Hypothalamus (tissue), 51 donors: Measurements from ENCODE around the gene TMTC4.
A peak's percentile ranks its signal among the peaks of the same experiment; 100 is the strongest.

ENCODE experiments used
- DNase-seq, 51 donors: peaks; one replicate each; lab custom pipeline; 2025; lab: John Stamatoyannopoulos, UW

Gene TMTC4

GRCh38 chr13:100671389-100672182, 3.0 kb downstream of the TMTC4 start:
- DNase-seq = no peak

- DNase-seq = peak in 1 of 51 donors; percentile 22
Observed at GRCh38 chr13:100668408-100668807, 6.2 kb downstream of the TMTC4 start.

- DNase-seq = peak in 2 of 51 donors; percentile 8 to 18
Observed at GRCh38 chr13:100667894-100668293, 6.7 kb downstream of the TMTC4 start.

- peak in 4 of 51 donors; percentile 16 to 50 (median 25) for DNase-seq
Observed at GRCh38 chr13:100666124-100666523, 8.5 kb downstream of the TMTC4 start.

GRCh38 chr13:100665403-100665802, 9.2 kb downstream of the TMTC4 start:
- no peak for DNase-seq

- no peak for DNase-seq
Observed at GRCh38 chr13:100664171-100664900, 10.3 kb downstream of the TMTC4 start.

- DNase-seq = no peak
Observed at GRCh38 chr13:100662468-100663211, 12.0 kb downstream of the TMTC4 start.

GRCh38 chr13:100660761-100661160, 13.8 kb downstream of the TMTC4 start:
- DNase-seq = no peak

- DNase-seq = no peak
Observed at GRCh38 chr13:100659578-100659977, 15.0 kb downstream of the TMTC4 start.

- peak in 1 of 51 donors; percentile 84 for DNase-seq
Observed at GRCh38 chr13:100658363-100658762, 16.2 kb downstream of the TMTC4 start.

GRCh38 chr13:100657881-100658315, 16.7 kb downstream of the TMTC4 start:
- peak in 43 of 51 donors; percentile 10 to 91 (median 61) for DNase-seq

GRCh38 chr13:100652510-100652909, 22.1 kb downstream of the TMTC4 start:
- DNase-seq = no peak

- DNase-seq = peak; percentile 3 to 93 (median 67)
Observed at GRCh38 chr13:100650326-100650725, 24.3 kb downstream of the TMTC4 start.

- no peak for DNase-seq
Observed at GRCh38 chr13:100648354-100648753, 26.2 kb downstream of the TMTC4 start.

- peak in 1 of 51 donors; percentile 42 for DNase-seq
Observed at GRCh38 chr13:100646871-100647270, 27.7 kb downstream of the TMTC4 start.

- peak in 32 of 51 donors; percentile 5 to 74 (median 38) for DNase-seq
Observed at GRCh38 chr13:100646030-100646673, 28.4 kb downstream of the TMTC4 start.

- DNase-seq = no peak
Observed at GRCh38 chr13:100645382-100645781, 29.2 kb downstream of the TMTC4 start.

- no peak for DNase-seq
Observed at GRCh38 chr13:100644371-100644770, 30.2 kb downstream of the TMTC4 start.

GRCh38 chr13:100637796-100638195, 36.8 kb downstream of the TMTC4 start:
- no peak for DNase-seq

- no peak for DNase-seq
Observed at GRCh38 chr13:100637380-100637779, 37.2 kb downstream of the TMTC4 start.
